ENCODE data around the gene NCKAP1.
A peak's percentile ranks its signal among the peaks of the same experiment; 100 is the strongest.
"Not testable (repeated sequence)": the region's sequence is repeated elsewhere in the genome, so short reads cannot be mapped to it uniquely, and the experiment has no call there.

The NCKAP1 gene

GRCh38 chr2:182906454-182906853, 131.8 kb downstream of the NCKAP1 start:
- no peaks in the 10 kb centered on the region for H3K27me3 Mint-ChIP-seq
- no peaks in the 10 kb centered on the region for H3K4me1 Mint-ChIP-seq
- no peaks in the 10 kb centered on the region for H3K9me3 Mint-ChIP-seq
- ATAC-seq (no peak), DNase-seq (no peak)
- H3K27ac Mint-ChIP-seq: no peak overlapping the region
- no peaks in the 10 kb centered on the region for H3K36me3 Mint-ChIP-seq (ENCODE audit: low read depth)
- no peak overlapping the region for H3K4me3 Mint-ChIP-seq

- Mint-ChIP-seq H3K36me3 (ENCODE audit: low read depth) (no peaks in the 10 kb centered on the region), H3K27ac (no peak overlapping the region), H3K4me3 (no peak overlapping the region), H3K27me3 (peaks cover 2% of the 10 kb centered on the region), H3K9me3 (no peaks in the 10 kb centered on the region), H3K4me1 (no peaks in the 10 kb centered on the region)
- no peak for DNase-seq
- no peak for ATAC-seq
These were observed 133.4 kb downstream of the NCKAP1 start for GRCh38 chr2:182904844-182905243.

- Mint-ChIP-seq H3K36me3 (ENCODE audit: low read depth) (no peaks in the 10 kb centered on the region), H3K9me3 (no peaks in the 10 kb centered on the region), H3K4me3 (no peak overlapping the region), H3K4me1 (peaks cover 1% of the 10 kb centered on the region), H3K27ac (no peak overlapping the region), H3K27me3 (peaks cover 2% of the 10 kb centered on the region)
- DNase-seq: no peak
- no peak for ATAC-seq
These were observed 134.7 kb downstream of the NCKAP1 start for GRCh38 chr2:182903566-182903965.

GRCh38 chr2:182901748-182902147, 136.5 kb downstream of the NCKAP1 start:
- no peak overlapping the region for H3K4me3 Mint-ChIP-seq
- DNase-seq (no peak), ATAC-seq (peak; percentile 15)
- H3K27ac Mint-ChIP-seq: no peak overlapping the region
- H3K36me3 Mint-ChIP-seq (ENCODE audit: low read depth): no peaks in the 10 kb centered on the region
- no peaks in the 10 kb centered on the region for H3K9me3 Mint-ChIP-seq
- H3K4me1 Mint-ChIP-seq: peaks cover 1% of the 10 kb centered on the region
- peaks cover 3% of the 10 kb centered on the region for H3K27me3 Mint-ChIP-seq

GRCh38 chr2:182898718-182899117, 139.5 kb downstream of the NCKAP1 start:
- Mint-ChIP-seq H3K4me3 (no peak overlapping the region), H3K36me3 (ENCODE audit: low read depth) (no peaks in the 10 kb centered on the region), H3K9me3 (no peaks in the 10 kb centered on the region), H3K4me1 (peaks cover 1% of the 10 kb centered on the region), H3K27me3 (peaks cover 3% of the 10 kb centered on the region), H3K27ac (no peak overlapping the region)
- ATAC-seq (no peak), DNase-seq (no peak)

GRCh38 chr2:182897137-182897536, 141.1 kb downstream of the NCKAP1 start:
- Mint-ChIP-seq H3K4me3 (no peak overlapping the region), H3K27me3 (peaks cover 3% of the 10 kb centered on the region), H3K9me3 (no peaks in the 10 kb centered on the region), H3K4me1 (peaks cover 1% of the 10 kb centered on the region), H3K36me3 (ENCODE audit: low read depth) (no peaks in the 10 kb centered on the region), H3K27ac (no peak overlapping the region)
- ATAC-seq (no peak), DNase-seq (no peak)

- peaks cover 1% of the 10 kb centered on the region for H3K4me1 Mint-ChIP-seq
- no peak overlapping the region for H3K27ac Mint-ChIP-seq
- no peaks in the 10 kb centered on the region for H3K9me3 Mint-ChIP-seq
- H3K4me3 Mint-ChIP-seq: no peak overlapping the region
- no peak for ATAC-seq
- H3K36me3 Mint-ChIP-seq (ENCODE audit: low read depth): no peaks in the 10 kb centered on the region
- peaks cover 2% of the 10 kb centered on the region for H3K27me3 Mint-ChIP-seq
- DNase-seq: no peak
These were observed 142.5 kb downstream of the NCKAP1 start for GRCh38 chr2:182895798-182896197.

- Mint-ChIP-seq H3K9me3 (no peaks in the 10 kb centered on the region), H3K36me3 (ENCODE audit: low read depth) (no peaks in the 10 kb centered on the region), H3K4me1 (peaks cover 1% of the 10 kb centered on the region), H3K27me3 (peaks cover 2% of the 10 kb centered on the region), H3K27ac (no peak overlapping the region), H3K4me3 (no peak overlapping the region)
- ATAC-seq: no peak
- DNase-seq: no peak
These were observed 143.1 kb downstream of the NCKAP1 start for GRCh38 chr2:182895169-182895568.

GRCh38 chr2:182894174-182894573, 144.1 kb downstream of the NCKAP1 start:
- ATAC-seq: no peak
- DNase-seq: no peak
- H3K4me1 Mint-ChIP-seq: no peaks in the 10 kb centered on the region

GRCh38 chr2:182893666-182894065, 144.6 kb downstream of the NCKAP1 start:
- no peaks in the 10 kb centered on the region for H3K4me1 Mint-ChIP-seq
- no peaks in the 10 kb centered on the region for H3K36me3 Mint-ChIP-seq (ENCODE audit: low read depth)
- peaks cover 4% of the 10 kb centered on the region for H3K27me3 Mint-ChIP-seq
- DNase-seq (no peak), ATAC-seq (no peak)
- H3K27ac Mint-ChIP-seq: no peak overlapping the region
- no peaks in the 10 kb centered on the region for H3K9me3 Mint-ChIP-seq
- H3K4me3 Mint-ChIP-seq: no peak overlapping the region

More at GRCh38 chr2:182894174-182894573, 144.1 kb downstream of the NCKAP1 start:
- Mint-ChIP-seq H3K36me3 (ENCODE audit: low read depth) (no peaks in the 10 kb centered on the region), H3K9me3 (no peaks in the 10 kb centered on the region), H3K4me3 (no peak overlapping the region), H3K27me3 (peaks cover 4% of the 10 kb centered on the region), H3K27ac (no peak overlapping the region)

GRCh38 chr2:182893035-182893434, 145.2 kb downstream of the NCKAP1 start:
- not testable (repeated sequence) for H3K36me3 Mint-ChIP-seq (ENCODE audit: low read depth); H3K27me3 Mint-ChIP-seq; H3K4me3 Mint-ChIP-seq; H3K9me3 Mint-ChIP-seq; ATAC-seq; H3K4me1 Mint-ChIP-seq; H3K27ac Mint-ChIP-seq; DNase-seq

GRCh38 chr2:182891611-182892010, 146.6 kb downstream of the NCKAP1 start:
- H3K4me3 Mint-ChIP-seq: no peak overlapping the region
- H3K27ac Mint-ChIP-seq: no peak overlapping the region

GRCh38 chr2:182890773-182891378, 147.4 kb downstream of the NCKAP1 start:
- DNase-seq (no peak), ATAC-seq (no peak)
- H3K4me3 Mint-ChIP-seq: no peak overlapping the region
- H3K4me1 Mint-ChIP-seq: no peaks in the 10 kb centered on the region
- no peaks in the 10 kb centered on the region for H3K36me3 Mint-ChIP-seq (ENCODE audit: low read depth)
- no peaks in the 10 kb centered on the region for H3K9me3 Mint-ChIP-seq
- no peak overlapping the region for H3K27ac Mint-ChIP-seq
- H3K27me3 Mint-ChIP-seq: peaks cover 2% of the 10 kb centered on the region

More at GRCh38 chr2:182891611-182892010, 146.6 kb downstream of the NCKAP1 start:
- Mint-ChIP-seq H3K9me3 (no peaks in the 10 kb centered on the region), H3K4me1 (no peaks in the 10 kb centered on the region), H3K27me3 (peaks cover 2% of the 10 kb centered on the region), H3K36me3 (ENCODE audit: low read depth) (no peaks in the 10 kb centered on the region)
- ATAC-seq: no peak
- no peak for DNase-seq

GRCh38 chr2:182890305-182890704, 148.0 kb downstream of the NCKAP1 start:
- no peak overlapping the region for H3K4me3 Mint-ChIP-seq
- DNase-seq (no peak), ATAC-seq (no peak)
- H3K27ac Mint-ChIP-seq: no peak overlapping the region
- no peaks in the 10 kb centered on the region for H3K4me1 Mint-ChIP-seq
- H3K36me3 Mint-ChIP-seq (ENCODE audit: low read depth): no peaks in the 10 kb centered on the region
- H3K27me3 Mint-ChIP-seq: peaks cover 2% of the 10 kb centered on the region
- no peaks in the 10 kb centered on the region for H3K9me3 Mint-ChIP-seq

GRCh38 chr2:182887753-182888415, 150.4 kb downstream of the NCKAP1 start:
- ATAC-seq (no peak), DNase-seq (no peak)
- H3K27ac Mint-ChIP-seq: no peak overlapping the region
- H3K27me3 Mint-ChIP-seq: peaks cover 2% of the 10 kb centered on the region
- no peaks in the 10 kb centered on the region for H3K4me1 Mint-ChIP-seq
- H3K9me3 Mint-ChIP-seq: no peaks in the 10 kb centered on the region
- H3K4me3 Mint-ChIP-seq: no peak overlapping the region
- no peaks in the 10 kb centered on the region for H3K36me3 Mint-ChIP-seq (ENCODE audit: low read depth)

All from activated naive CD8-positive, alpha-beta T cell treated with anti-CD3 and anti-CD28 coated beads, Interleukin-2, amount 50 U/mL, for 24 hours (primary cell).